ENCODE results near the gene HOXC13. TPM values are rescaled to one million over a fixed set of nuclear protein-coding genes. Genes with fewer than 3 reads are reported as not detected.

Gene HOXC13
- total RNA-seq, 1 experiment from 2014 or later, result 93.5 TPM

- no peaks in the 10 kb centered on the region for H3K27me3 ChIP-seq (ENCODE audit: control insufficient read depth, insufficient read depth, low read length)
- intact Hi-C loops (cut with micrococcal nuclease; ENCODE audit: unreplicated experiment), result no loop called here
- peak overlapping the region; percentile 1 to 85; a peak in 3 of 4 replicates for H3K4me3 ChIP-seq (ENCODE audit: low read depth in 2 of 2, low read length in 2 of 2)
- peak overlapping the region; percentile 100 for H3K27ac ChIP-seq (ENCODE audit: low read length)
- POLR2A ChIA-PET, result interaction anchor here (0.6 kb wide), 2 partner anchors 39 to 172 kb away, joined by 6 to 9 read pairs; partner anchors contain the start of gene HOXC13
- BruUV-seq (replicated peaks), result no TSS peak
- TF ChIP-seq POLR2AphosphoS5 (IDR thresholded peaks at IDR 0.05; ENCODE audit: low read depth, low read length) (peak; percentile 4; the same call in 1 of the 2 replicates), CTCF (IDR thresholded peaks at IDR 0.05) (no peak)
- peaks cover 56% of the 10 kb centered on the region for H3K4me1 ChIP-seq (ENCODE audit: control insufficient read depth, insufficient read depth, low read length)
- CTCF ChIA-PET, result no interaction called here
- ATAC-seq, result no peak
- no peaks in the 10 kb centered on the region for H3K9me3 ChIP-seq (ENCODE audit: control insufficient read depth, insufficient read depth, low read depth, low read length)
- in situ Hi-C loops (cut with HindIII; ENCODE audit: low pct_unique_long_range_greater_than_20kb, low sequenced_read_pairs), result no loop called here
- no peaks in the 10 kb centered on the region for H3K36me3 ChIP-seq (ENCODE audit: control insufficient read depth, insufficient read depth, low read length)
- no peak for DNase-seq (ENCODE audit: low read depth, low spot score)
Observed at GRCh38 chr12:53977596-53978445, 39.2 kb downstream of the HOXC13 start.

GRCh38 chr12:53978477-53979356, 40.1 kb downstream of the HOXC13 start:
- CTCF ChIA-PET, result interaction anchor here (0.5 to 0.7 kb wide), 3 partner anchors 19 to 237 kb away, joined by 3 to 7 read pairs (median 5); no protein-coding TSS in a partner anchor
- Histone ChIP-seq H3K4me3 (ENCODE audit: low read depth in 2 of 2, low read length in 2 of 2) (peak overlapping the region; percentile 5 to 39; a peak in 3 of 4 replicates), H3K4me1 (ENCODE audit: control insufficient read depth, insufficient read depth, low read length) (peaks cover 56% of the 10 kb centered on the region), H3K9me3 (ENCODE audit: control insufficient read depth, insufficient read depth, low read depth, low read length) (no peaks in the 10 kb centered on the region), H3K36me3 (ENCODE audit: control insufficient read depth, insufficient read depth, low read length) (no peaks in the 10 kb centered on the region), H3K27me3 (ENCODE audit: control insufficient read depth, insufficient read depth, low read length) (no peaks in the 10 kb centered on the region), H3K27ac (ENCODE audit: low read length) (peak overlapping the region; percentile 100)
- DNase-seq (ENCODE audit: low read depth, low spot score) (no peak), ATAC-seq (peak; percentile 33)
- POLR2A ChIA-PET, result interaction anchor here (0.5 to 0.6 kb wide), 2 partner anchors 173 to 534 kb away, joined by 5 to 6 read pairs; no protein-coding TSS in a partner anchor
- in situ Hi-C loops (cut with HindIII; ENCODE audit: low pct_unique_long_range_greater_than_20kb, low sequenced_read_pairs) (no loop called here), intact Hi-C loops (cut with micrococcal nuclease; ENCODE audit: unreplicated experiment) (no loop called here)
- TF ChIP-seq POLR2AphosphoS5 (IDR thresholded peaks at IDR 0.05; ENCODE audit: low read depth, low read length) (peak; percentile 68; the same call in 1 of the 2 replicates), CTCF (IDR thresholded peaks at IDR 0.05) (no peak), SIN3A (IDR thresholded peaks at IDR 0.05; ENCODE audit: borderline replicate concordance, insufficient read depth, low read depth, low read length) (0 out of 2 replicates have a peak, but pooled peaks have one; percentile 43), TCF7L2 (IDR thresholded peaks at IDR 0.05; ENCODE audit: low read depth, low read length) (peak; percentile 86)
- no TSS peak for BruUV-seq (replicated peaks)

Measured in Panc1 (cell line).